HG03139 (cell line): Measurements from ENCODE around the gene PLAC8.
A peak's percentile ranks its signal among the peaks of the same experiment; 100 is the strongest.
"Not testable (repeated sequence)": the region's sequence is repeated elsewhere in the genome, so short reads cannot be mapped to it uniquely, and the experiment has no call there.

ENCODE experiments used
- ATAC-seq: cut with Tn5 transposase; IDR thresholded peaks from one replicate; pipeline ENCODE4 v1.9.1; 2021; ENCODE audit not compliant: unreplicated experiment

PLAC8 gene

GRCh38 chr4:83112678-83113428, 1.7 kb downstream of the PLAC8 start:
- no peak for ATAC-seq

- ATAC-seq, result no peak
Measured at GRCh38 chr4:83112231-83112630, 2.3 kb downstream of the PLAC8 start.

GRCh38 chr4:83111751-83112141, 2.8 kb downstream of the PLAC8 start:
- not testable (repeated sequence) for ATAC-seq

- ATAC-seq, result no peak
Measured at GRCh38 chr4:83110970-83111750, 3.4 kb downstream of the PLAC8 start.

GRCh38 chr4:83110223-83110945, 4.1 kb downstream of the PLAC8 start:
- peak; percentile 64 for ATAC-seq

- peak; percentile 9 for ATAC-seq
Measured at GRCh38 chr4:83109480-83110222, 4.9 kb downstream of the PLAC8 start.

GRCh38 chr4:83108101-83108861, 6.2 kb downstream of the PLAC8 start:
- ATAC-seq, result no peak

GRCh38 chr4:83107631-83108030, 6.9 kb downstream of the PLAC8 start:
- no peak for ATAC-seq

- no peak for ATAC-seq
Measured at GRCh38 chr4:83104991-83105390, 9.5 kb downstream of the PLAC8 start.

GRCh38 chr4:83096397-83096796, 18.1 kb downstream of the PLAC8 start:
- ATAC-seq, result no peak

- ATAC-seq, result no peak
Measured at GRCh38 chr4:83093060-83093640, 21.4 kb downstream of the PLAC8 start.

GRCh38 chr4:83089410-83090157, 24.9 kb downstream of the PLAC8 start:
- no peak for ATAC-seq

GRCh38 chr4:83084956-83085355, 29.6 kb downstream of the PLAC8 start:
- not testable (repeated sequence) for ATAC-seq

GRCh38 chr4:83083925-83084475, 30.5 kb downstream of the PLAC8 start:
- ATAC-seq, result no peak

- ATAC-seq, result no peak
Measured at GRCh38 chr4:83082777-83083176, 31.8 kb downstream of the PLAC8 start.

- ATAC-seq, result no peak
Measured at GRCh38 chr4:83080561-83080960, 34.0 kb downstream of the PLAC8 start.

- no peak for ATAC-seq
Measured at GRCh38 chr4:83075311-83076095, 39.0 kb downstream of the PLAC8 start.

- not testable (repeated sequence) for ATAC-seq
Measured at GRCh38 chr4:83074783-83075182, 39.7 kb downstream of the PLAC8 start.
